Fibroblast of lung (primary cell): ENCODE measurements around the gene PACRG.

Source experiments
- CTCF ChIP-seq, 2 donors: IDR thresholded peaks in 1 of 2; conservative IDR thresholded peaks in 1 of 2; 1 replicate in 1 of 2; 2 replicates in 1 of 2; pipeline ENCODE4 v1.5.1; 2011 to 2012; ENCODE audit warnings: low read length in 2 of 2, control low read depth in 1 of 2, inconsistent platforms in 1 of 2, low read depth in 1 of 2, mild to moderate bottlenecking in 1 of 2
- EZH2 ChIP-seq: IDR thresholded peaks from 2 replicates; pipeline ENCODE4 v1.5.1; 2012; ENCODE audit warnings: low read length, control low read depth, mild to moderate bottlenecking; ENCODE audit errors: missing control alignments

GRCh38 chr6:163289447-163289846 is 561.7 kb downstream of the PACRG start:
- no peak for TF ChIP-seq CTCF (conservative IDR thresholded peaks at IDR 0.05 in 1 of 2, IDR thresholded peaks at IDR 0.05 in 1 of 2; ENCODE audit: low read depth in 1 of 2, low read length in 2 of 2)
- TF ChIP-seq EZH2: no peak
